Measurements from ENCODE around the gene ADRB1.

ADRB1 gene

DNA sequence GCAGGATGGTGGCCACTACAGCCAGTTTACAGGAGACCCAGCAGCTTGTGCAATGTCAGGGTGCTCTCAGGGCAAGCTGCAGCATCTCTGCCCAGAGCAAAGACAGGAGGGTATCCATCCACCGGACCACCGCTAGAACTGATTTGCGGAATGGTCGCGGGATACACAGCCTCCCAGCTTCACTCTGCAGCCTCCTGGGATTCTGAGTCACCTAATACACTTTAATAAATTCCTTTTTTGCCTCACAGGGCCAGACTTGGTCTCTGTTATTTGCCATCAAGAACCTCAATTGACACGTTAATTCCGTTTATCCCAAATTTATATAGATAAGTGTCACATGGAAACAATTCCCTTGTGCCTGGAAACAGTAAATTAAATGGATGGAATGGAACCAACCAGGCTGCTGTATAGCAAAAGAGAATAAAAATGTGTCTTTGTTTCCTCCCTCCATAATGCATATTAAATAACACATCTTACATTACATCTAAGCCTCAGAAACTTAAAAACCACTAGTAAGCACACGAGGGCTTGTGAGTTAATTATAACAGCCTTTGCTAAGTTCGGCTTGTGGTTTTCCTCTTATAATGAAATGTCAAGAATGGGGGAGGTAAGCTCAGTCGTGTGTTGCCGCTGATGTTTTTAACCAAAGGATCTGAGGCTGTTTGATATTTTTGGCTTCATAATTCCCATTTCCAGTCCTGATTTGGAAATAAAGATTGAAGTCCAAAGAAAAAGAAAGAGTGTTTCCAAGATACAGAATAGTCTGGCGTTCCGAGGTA, 52.1 kb downstream of the ADRB1 start:
- no peak for DNase-seq

Measured in CD4-positive, alpha-beta T cell treated with Interleukin-6 for 4 hours (primary cell).